IMR-90 (cell line): ENCODE results near the gene RBBP8. TPM values are rescaled to one million over a fixed set of nuclear protein-coding genes. Genes with fewer than 3 reads are reported as not detected.

Experiments used
- ATAC-seq: fragments of 200-7000 bp; cut with Tn5 transposase; 2 replicates; pipeline ENCODE4 v1.9.1; 2020; ENCODE audit warnings: low read depth, mild to moderate bottlenecking, moderate library complexity
- BruUV-seq: library from RNA; stranded (reverse); fragments of 400-500 nt; replicated peaks from 2 replicates; lab custom pipeline; 2021; lab: Mats Ljungman, UMichigan
- CTCF ChIA-PET: fragments of 300-600 bp; formaldehyde crosslinking; extraction: SDS; loops from one replicate; lab custom pipeline; 2021; ENCODE audit warnings: antibody characterized with exemption; lab: Yijun Ruan, JAX
- POLR2A ChIA-PET: fragments of 300-600 bp; sonication (Branson Sonifier 250); formaldehyde crosslinking; loops from one replicate; lab custom pipeline; 2022; ENCODE audit warnings: antibody characterized with exemption; ENCODE audit not compliant: unreplicated experiment; lab: Charles Lee
- DNase-seq: peaks from one replicate; pipeline ENCODE4 v3.0.0; 2013
- H2AFZ ChIP-seq: replicated peaks from 2 replicates; pipeline ENCODE3; 2013; ENCODE audit warnings: low read length, mild to moderate bottlenecking; ENCODE audit not compliant: poor library complexity
- H2AK5ac ChIP-seq: 2 replicates; pipeline ENCODE4 v1.6.1; 2013; ENCODE audit warnings: low read depth, low read length, inconsistent platforms
- H2AK9ac ChIP-seq: replicated peaks from 2 replicates; pipeline ENCODE3; 2013; ENCODE audit warnings: mild to moderate bottlenecking, low read depth, low read length, moderate library complexity; ENCODE audit not compliant: poor library complexity
- H2BK120ac ChIP-seq: 2 replicates; pipeline ENCODE4 v1.6.1; 2013; ENCODE audit warnings: low read depth, low read length, inconsistent platforms
- H2BK15ac ChIP-seq: 3 replicates; pipeline ENCODE4 v1.6.1; 2013; ENCODE audit warnings: low read depth, low read length, inconsistent platforms
- H2BK20ac ChIP-seq: 2 replicates; pipeline ENCODE4 v1.6.1; 2013; ENCODE audit warnings: low read depth, mild to moderate bottlenecking, inconsistent platforms, low read length, moderate library complexity
- H2BK5ac ChIP-seq: 2 replicates; pipeline ENCODE4 v1.6.1; 2013; ENCODE audit warnings: mild to moderate bottlenecking, low read depth, low read length, inconsistent platforms; ENCODE audit not compliant: poor library complexity, severe bottlenecking
- H3K14ac ChIP-seq: replicated peaks from 2 replicates; pipeline ENCODE4 v1.6.1; 2013; ENCODE audit warnings: low read depth, low read length, inconsistent platforms
- H3K18ac ChIP-seq: 2 replicates; pipeline ENCODE4 v1.6.1; 2013; ENCODE audit warnings: low read depth, low read length, control low read depth
- H3K23ac ChIP-seq: 2 replicates; pipeline ENCODE4 v1.6.1; 2013; ENCODE audit warnings: low read depth, low read length, inconsistent platforms
- H3K27ac ChIP-seq: 2 replicates; pipeline ENCODE4 v1.5.1; 2013; ENCODE audit warnings: mild to moderate bottlenecking, control low read depth, low read length; ENCODE audit not compliant: insufficient read depth
- H3K27me3 ChIP-seq: 2 replicates; pipeline ENCODE4 v1.6.1; 2013; ENCODE audit warnings: low read length; ENCODE audit not compliant: control insufficient read depth, insufficient read depth
- H3K36me3 ChIP-seq: 2 replicates; pipeline ENCODE4 v1.6.1; 2013; ENCODE audit warnings: low read length, mixed read lengths; ENCODE audit not compliant: control insufficient read depth, insufficient read depth
- H3K4ac ChIP-seq: 2 replicates; pipeline ENCODE4 v1.6.1; 2013; ENCODE audit warnings: low read depth, low read length, inconsistent platforms
- H3K4me1 ChIP-seq: 2 replicates; pipeline ENCODE4 v1.6.1; 2013; ENCODE audit warnings: low read length, mixed read lengths; ENCODE audit not compliant: control insufficient read depth, insufficient read depth
- H3K4me2 ChIP-seq: 2 replicates; pipeline ENCODE4 v1.6.1; 2013; ENCODE audit warnings: low read depth, mild to moderate bottlenecking, control low read depth, low read length, moderate library complexity
- H3K4me3 ChIP-seq: 2 replicates; pipeline ENCODE4 v1.5.1; 2013; ENCODE audit warnings: low read depth, mild to moderate bottlenecking, control low read depth, low read length, moderate library complexity; ENCODE audit not compliant: insufficient read depth
- H3K56ac ChIP-seq: 2 replicates; pipeline ENCODE4 v1.6.1; 2013; ENCODE audit warnings: low read length, inconsistent platforms; ENCODE audit not compliant: insufficient read depth; ENCODE audit errors: extremely low read depth
- H3K79me1 ChIP-seq, 2 experiments: 2 replicates each; pipeline ENCODE4 v1.6.1; 2013; ENCODE audit warnings: low read length in 2 of 2, inconsistent platforms in 1 of 2, low read depth in 1 of 2
- H3K9ac ChIP-seq: 2 replicates; pipeline ENCODE4 v1.6.1; 2013; ENCODE audit warnings: low read depth, low read length, control low read depth
- H3K9me1 ChIP-seq: 2 replicates; pipeline ENCODE4 v1.6.1; 2013; ENCODE audit warnings: low read length, inconsistent platforms; ENCODE audit not compliant: insufficient read depth
- H3K9me3 ChIP-seq: 2 replicates; pipeline ENCODE4 v1.6.1; 2013; ENCODE audit warnings: low read length; ENCODE audit not compliant: control insufficient read depth, insufficient read depth
- H4K20me1 ChIP-seq: 2 replicates; pipeline ENCODE4 v1.6.1; 2013; ENCODE audit warnings: low read length, inconsistent platforms; ENCODE audit not compliant: insufficient read depth
- H4K5ac ChIP-seq: 2 replicates; pipeline ENCODE4 v1.6.1; 2013; ENCODE audit warnings: mild to moderate bottlenecking, low read depth, low read length, control low read depth
- H4K8ac ChIP-seq, 2 experiments: 2 replicates each; pipeline ENCODE4 v1.6.1; 2013; ENCODE audit warnings: low read depth in 2 of 2, low read length in 2 of 2, control low read depth in 1 of 2, inconsistent platforms in 1 of 2
- H4K91ac ChIP-seq: 2 replicates; pipeline ENCODE4 v1.6.1; 2013; ENCODE audit warnings: low read depth, low read length, inconsistent platforms; ENCODE audit not compliant: insufficient read depth
- CEBPB ChIP-seq: IDR thresholded peaks from 2 replicates; pipeline ENCODE4 v1.6.1; 2012; ENCODE audit warnings: low read depth, low read length, improper control_type of control experiment
- MAFK ChIP-seq: IDR thresholded peaks from 2 replicates; pipeline ENCODE4 v1.6.1; 2012; ENCODE audit warnings: low read depth, low read length, improper control_type of control experiment
- RCOR1 ChIP-seq: IDR thresholded peaks from 2 replicates; pipeline ENCODE4 v1.6.1; 2012; ENCODE audit warnings: mild to moderate bottlenecking, low read length, improper control_type of control experiment; ENCODE audit not compliant: insufficient replicate concordance
- RFX5 ChIP-seq: IDR thresholded peaks from 2 replicates; pipeline ENCODE4 v1.8.0; 2012; ENCODE audit warnings: low read depth, mild to moderate bottlenecking, low read length, moderate library complexity
- SMC3 ChIP-seq: fragments of 150-350 bp; IDR thresholded peaks from 2 replicates; pipeline ENCODE4 v1.6.1; 2016; ENCODE audit warnings: low read depth, mild to moderate bottlenecking, antibody characterized with exemption, low read length, moderate library complexity
- WGBS, 2 experiments: methylation state at CpG; one replicate each; pipeline versions ENCODE4 v1.1.5 to v1.1.7; 2013; ENCODE audit warnings: missing lambda C conversion rate in 2 of 2; ENCODE audit not compliant: insufficient read length in 1 of 2; ENCODE audit errors: extremely low coverage in 2 of 2; 5-methylcytosine and 5-hydroxymethylcytosine counted together
- dilution Hi-C: fragments of 300-500 bp; cut with HindIII; formaldehyde crosslinking; loops from one replicate; pipeline ENCODE4 v1.14.3; 2018; ENCODE audit warnings: low sequenced_read_pairs; ENCODE audit not compliant: unreplicated experiment
- in situ Hi-C: fragments of 300-500 bp; cut with MboI; formaldehyde crosslinking; loops from 3 replicates; pipeline ENCODE4 v1.14.3; 2019; ENCODE audit warnings: low sequenced_read_pairs, inconsistent platforms, mixed read lengths
- intact Hi-C: fragments of 100-400 bp; cut with micrococcal nuclease; formaldehyde crosslinking; loops from 2 replicates; pipeline ENCODE4 v1.10.0; 2022
- polyA plus RNA-seq, 3 experiments: library from polyadenylated mRNA; depleted of rRNA; stranded (reverse); fragments of >200 nt; gene quantifications; 2 replicates each; pipeline ENCODE4 v1.2.3, GENCODE V29; 2012; ENCODE audit warnings: low replicate concordance in 1 of 3
- total RNA-seq: library from RNA; depleted of rRNA; stranded (reverse); fragments of >200 nt; gene quantifications from 2 replicates; pipeline ENCODE4 v1.2.3, GENCODE V29; 2012
- TF ChIP-seq, protein P1 (sequence below): fragments of 150-350 bp; IDR thresholded peaks from 2 replicates; pipeline ENCODE4 v1.6.1; 2017; ENCODE audit warnings: mild to moderate bottlenecking, antibody characterized with exemption, low read length, low read depth
- TF ChIP-seq, protein P2 (sequence below): conservative IDR thresholded peaks from 2 replicates; pipeline ENCODE4 v1.5.1; 2012; ENCODE audit warnings: mild to moderate bottlenecking, low read depth, low read length, improper control_type of control experiment

Gene RBBP8
- total and polyA plus RNA-seq, 2 of the 4 experiments (the other 2 are of a cell fraction), result 12.0 to 21.1 TPM

DNA sequence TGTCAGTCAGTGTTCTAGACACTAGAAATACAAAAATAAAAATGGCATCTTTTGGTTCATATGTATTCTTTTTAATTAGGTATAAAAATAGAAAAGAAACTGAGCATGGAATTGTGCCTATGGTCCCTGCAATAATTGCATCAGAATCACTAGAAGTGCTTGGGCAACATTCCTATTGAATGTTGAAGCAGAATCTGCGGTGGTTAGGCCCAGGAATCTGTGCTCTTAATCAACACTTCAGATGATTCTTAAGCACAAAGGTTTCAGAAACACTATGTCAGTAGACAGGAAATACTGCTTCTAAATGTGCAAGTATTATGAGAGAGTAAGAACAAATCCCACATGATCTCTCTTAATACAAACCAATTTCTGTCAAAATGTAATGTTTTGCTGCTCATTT is 20.3 kb upstream of the RBBP8 start:
- Histone ChIP-seq H4K5ac (no peak overlapping the region), H2AK9ac (no peak overlapping the region), H2BK120ac (no peak overlapping the region), H3K4me3 (no peak overlapping the region), H2AFZ (no peak overlapping the region), H3K36me3 (no peaks in the 10 kb centered on the region), H3K79me1 (no peaks in the 10 kb centered on the region), H3K23ac (no peak overlapping the region), H4K20me1 (no peaks in the 10 kb centered on the region), H3K4me2 (no peak overlapping the region), H3K9ac (no peak overlapping the region), H3K27me3 (no peaks in the 10 kb centered on the region), H3K56ac (no peak overlapping the region), H3K18ac (no peak overlapping the region), H3K9me1 (no peaks in the 10 kb centered on the region), H3K27ac (no peak overlapping the region), H2BK5ac (no peak overlapping the region), H3K14ac (no peak overlapping the region), H3K4me1 (no peaks in the 10 kb centered on the region), H2BK20ac (no peak overlapping the region), H2AK5ac (no peak overlapping the region), H4K8ac (no peak overlapping the region), H2BK15ac (no peak overlapping the region), H3K4ac (no peak overlapping the region), H4K91ac (no peak overlapping the region), H3K9me3 (no peaks in the 10 kb centered on the region)
- intact Hi-C loops, result no loop called here
- CTCF ChIA-PET, result no interaction called here
- no TSS peak for BruUV-seq
- DNase-seq, result peak; percentile 19
- TF ChIP-seq RFX5 (no peak), SMC3 (no peak), RCOR1 (no peak), MAFK (no peak), CEBPB (peak; percentile 62)
- TF ChIP-seq, protein P1, sequence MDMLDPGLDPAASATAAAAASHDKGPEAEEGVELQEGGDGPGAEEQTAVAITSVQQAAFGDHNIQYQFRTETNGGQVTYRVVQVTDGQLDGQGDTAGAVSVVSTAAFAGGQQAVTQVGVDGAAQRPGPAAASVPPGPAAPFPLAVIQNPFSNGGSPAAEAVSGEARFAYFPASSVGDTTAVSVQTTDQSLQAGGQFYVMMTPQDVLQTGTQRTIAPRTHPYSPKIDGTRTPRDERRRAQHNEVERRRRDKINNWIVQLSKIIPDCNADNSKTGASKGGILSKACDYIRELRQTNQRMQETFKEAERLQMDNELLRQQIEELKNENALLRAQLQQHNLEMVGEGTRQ, result no peak
- TF ChIP-seq, protein P2, sequence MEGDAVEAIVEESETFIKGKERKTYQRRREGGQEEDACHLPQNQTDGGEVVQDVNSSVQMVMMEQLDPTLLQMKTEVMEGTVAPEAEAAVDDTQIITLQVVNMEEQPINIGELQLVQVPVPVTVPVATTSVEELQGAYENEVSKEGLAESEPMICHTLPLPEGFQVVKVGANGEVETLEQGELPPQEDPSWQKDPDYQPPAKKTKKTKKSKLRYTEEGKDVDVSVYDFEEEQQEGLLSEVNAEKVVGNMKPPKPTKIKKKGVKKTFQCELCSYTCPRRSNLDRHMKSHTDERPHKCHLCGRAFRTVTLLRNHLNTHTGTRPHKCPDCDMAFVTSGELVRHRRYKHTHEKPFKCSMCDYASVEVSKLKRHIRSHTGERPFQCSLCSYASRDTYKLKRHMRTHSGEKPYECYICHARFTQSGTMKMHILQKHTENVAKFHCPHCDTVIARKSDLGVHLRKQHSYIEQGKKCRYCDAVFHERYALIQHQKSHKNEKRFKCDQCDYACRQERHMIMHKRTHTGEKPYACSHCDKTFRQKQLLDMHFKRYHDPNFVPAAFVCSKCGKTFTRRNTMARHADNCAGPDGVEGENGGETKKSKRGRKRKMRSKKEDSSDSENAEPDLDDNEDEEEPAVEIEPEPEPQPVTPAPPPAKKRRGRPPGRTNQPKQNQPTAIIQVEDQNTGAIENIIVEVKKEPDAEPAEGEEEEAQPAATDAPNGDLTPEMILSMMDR, result no peak
- POLR2A ChIA-PET, result no interaction called here
- in situ Hi-C loops, result no loop called here
- ATAC-seq, result no peak
- no CpG with 5 or more reads among the region's 1 CpG for whole genome bisulfite sequencing, 2 experiments
- dilution Hi-C loops, result no loop called here
